HCT116 (cell line): Measurements from ENCODE around the gene MNT. TPM values are rescaled to one million over a fixed set of nuclear protein-coding genes. Genes with fewer than 3 reads are reported as not detected.

ENCODE experiments used
- ATAC-seq: fragments of 200-7000 bp; cut with Tn5 transposase; 2 replicates; pipeline ENCODE4 v1.9.1; 2020; ENCODE audit warnings: mild to moderate bottlenecking, moderate library complexity
- BruUV-seq: library from RNA; stranded (reverse); fragments of 400-500 nt; replicated peaks from 2 replicates; lab custom pipeline; 2021; lab: Mats Ljungman, UMichigan
- CTCF ChIA-PET: fragments of 300-600 bp; sonication (Branson Sonifier 250); formaldehyde crosslinking; loops from one replicate; lab custom pipeline; 2021; ENCODE audit warnings: antibody characterized with exemption; lab: Charles Lee
- POLR2A ChIA-PET: fragments of 300-600, 350-600 bp; sonication (Branson Sonifier 250); formaldehyde crosslinking; loops from one replicate; lab custom pipeline; 2021; ENCODE audit warnings: antibody characterized with exemption; lab: Charles Lee
- RAD21 ChIA-PET, 2 experiments: fragments of 300-600 bp; sonication (Branson Sonifier 250); formaldehyde crosslinking; loops; one replicate each; lab custom pipeline; 2023; ENCODE audit warnings: low total read pairs in 2 of 2; ENCODE audit not compliant: uncharacterized antibody in 2 of 2, unreplicated experiment in 2 of 2, low non-redundant PET in 1 of 2; lab: Charles Lee
- DNase-seq: peaks from one replicate; pipeline ENCODE4 v3.0.0-alpha.2; 2010; ENCODE audit warnings: low read depth, low spot score
- H2AFZ ChIP-seq: fragments of 200-600 bp; shearing (Covaris generic), sonication (generic); 2 replicates; pipeline ENCODE4 v1.6.1; 2017; ENCODE audit warnings: low read depth, mixed run types, mixed read lengths, antibody characterized with exemption, low read length; ENCODE audit not compliant: poor library complexity, severe bottlenecking
- H3K27ac ChIP-seq: 2 replicates; pipeline ENCODE4 v1.5.1; 2012; ENCODE audit warnings: low read depth, low read length
- H3K27me3 ChIP-seq: fragments of 200-600 bp; sonication (generic); 2 replicates; pipeline ENCODE4 v1.6.1; 2016; ENCODE audit warnings: mixed run types, low read length, mixed read lengths; ENCODE audit not compliant: insufficient read depth
- H3K36me3 ChIP-seq, 2 experiments: fragments of 200-500 bp in 1 of 2; fragments of 200-600 bp in 1 of 2; sonication (Bioruptor generic) in 1 of 2; sonication (generic) in 1 of 2; 2 replicates each; pipeline versions ENCODE4 v1.5.1 to v1.6.1; 2014 to 2016; ENCODE audit warnings: low read length in 2 of 2, inconsistent platforms in 1 of 2, mixed read lengths in 1 of 2, mixed run types in 1 of 2; ENCODE audit not compliant: insufficient read depth in 2 of 2, control insufficient read depth in 1 of 2
- H3K4me1 ChIP-seq, 2 experiments: fragments of 200-600 bp in 1 of 2; sonication (generic) in 1 of 2; 2 replicates each; pipeline versions ENCODE4 v1.5.1 to v1.6.1; 2012 to 2017; ENCODE audit warnings: low read length in 2 of 2, inconsistent platforms in 1 of 2, mild to moderate bottlenecking in 1 of 2, mixed read lengths in 1 of 2, mixed run types in 1 of 2, moderate library complexity in 1 of 2; ENCODE audit not compliant: insufficient read depth in 2 of 2, control insufficient read depth in 1 of 2
- H3K4me2 ChIP-seq: fragments of 200-600 bp; sonication (generic); 2 replicates; pipeline ENCODE4 v1.6.1; 2017; ENCODE audit warnings: mixed run types, low read length, mixed read lengths
- H3K4me3 ChIP-seq, 2 experiments: fragments of 200-600 bp in 1 of 2; sonication (generic) in 1 of 2; replicated peaks in 1 of 2; 2 replicates each; pipeline ENCODE4 v1.5.1; 2011 to 2016; ENCODE audit warnings: low read length in 2 of 2, control low read depth in 1 of 2, low read depth in 1 of 2, mild to moderate bottlenecking in 1 of 2, mixed read lengths in 1 of 2, mixed run types in 1 of 2
- H3K79me2 ChIP-seq: fragments of 200-600 bp; sonication (generic); 2 replicates; pipeline ENCODE4 v1.6.1; 2017; ENCODE audit warnings: mild to moderate bottlenecking, mixed run types, low read length, moderate library complexity, mixed read lengths; ENCODE audit not compliant: insufficient read depth
- H3K9ac ChIP-seq: fragments of 200-600 bp; sonication (generic); 2 replicates; pipeline ENCODE4 v1.6.1; 2016; ENCODE audit warnings: low read length, mixed read lengths
- H3K9me2 ChIP-seq: fragments of 200-600 bp; sonication (generic), shearing (Covaris generic); 2 replicates; pipeline ENCODE4 v1.6.1; 2017; ENCODE audit warnings: mixed run types, mild to moderate bottlenecking, moderate library complexity; ENCODE audit not compliant: insufficient read depth
- H3K9me3 ChIP-seq, 2 experiments: fragments of 200-500 bp in 1 of 2; fragments of 200-600 bp in 1 of 2; sonication (Bioruptor generic) in 1 of 2; sonication (generic) in 1 of 2; 2 replicates each; pipeline ENCODE4 v1.6.1; 2014 to 2017; ENCODE audit warnings: low read length in 2 of 2, mixed read lengths in 2 of 2, inconsistent platforms in 1 of 2, low read depth in 1 of 2, mild to moderate bottlenecking in 1 of 2, mixed run types in 1 of 2, moderate library complexity in 1 of 2; ENCODE audit not compliant: control insufficient read depth in 1 of 2, insufficient read depth in 1 of 2
- H4K20me1 ChIP-seq: fragments of 200-600 bp; sonication (generic), shearing (Covaris generic); 2 replicates; pipeline ENCODE4 v1.6.1; 2017; ENCODE audit warnings: mixed run types, mild to moderate bottlenecking, moderate library complexity; ENCODE audit not compliant: insufficient read depth
- CEBPB ChIP-seq: IDR thresholded peaks from 2 replicates; pipeline ENCODE4 v1.6.1; 2012; ENCODE audit warnings: low read depth
- FOSL1 ChIP-seq: IDR thresholded peaks from 2 replicates; pipeline ENCODE4 v1.6.1; 2012; ENCODE audit warnings: low read depth
- SRF ChIP-seq: IDR thresholded peaks from 2 replicates; pipeline ENCODE4 v1.6.1; 2012; ENCODE audit warnings: low read depth
- ZFX ChIP-seq: fragments of 450-650 bp; IDR thresholded peaks from 2 replicates; pipeline ENCODE4 v1.6.1; 2017
- intact Hi-C: fragments of 100-400 bp; cut with micrococcal nuclease; formaldehyde crosslinking; loops from 2 replicates; pipeline ENCODE4 v1.10.0; 2022
- total RNA-seq: library from RNA; stranded (reverse); gene quantifications from one replicate; pipeline ENCODE4 v1.2.1, GENCODE V29; 2021; ENCODE audit not compliant: unreplicated experiment

MNT gene
- total RNA-seq, 1 experiment from 2014 or later, result 37.0 TPM

GRCh38 chr17:2398182-2398581 lies 2.7 kb downstream of the MNT start:
- no peak for DNase-seq
- Histone ChIP-seq H3K4me2 (peak overlapping the region; percentile 93), H3K4me1 (peaks cover 44 to 84% of the 10 kb centered on the region in 2 experiments), H4K20me1 (no peaks in the 10 kb centered on the region), H3K4me3 (peak overlapping the region; percentile 33 to 96; a peak in 3 of 4 replicates), H3K9ac (peak overlapping the region; percentile 100), H3K27ac (peak overlapping the region; percentile 97), H3K9me3 (no peaks in the 10 kb centered on the region), H3K9me2 (no peaks in the 10 kb centered on the region), H3K79me2 (peaks cover 51% of the 10 kb centered on the region), H2AFZ (no peak overlapping the region), H3K27me3 (no peaks in the 10 kb centered on the region), H3K36me3 (no peaks in the 10 kb centered on the region)
- ChIA-PET RAD21 (no interaction called here), CTCF (interaction anchor here (1.5 to 2.7 kb wide), 2 partner anchors 15 to 18 kb away, joined by 5 to 12 read pairs; no protein-coding TSS in a partner anchor), POLR2A (interaction anchor here (1.2 to 1.6 kb wide), 3 partner anchors 8 to 18 kb away, joined by 3 read pairs; no protein-coding TSS in a partner anchor)
- intact Hi-C loops, result no loop called here
- no peak for ATAC-seq
- no TSS peak for BruUV-seq
- TF ChIP-seq ZFX (0 out of 2 replicates have a peak, but pooled peaks have one; percentile 7), FOSL1 (no peak)

GRCh38 chr17:2397247-2398171 lies 3.4 kb downstream of the MNT start:
- H3K36me3 ChIP-seq, result no peaks in the 10 kb centered on the region
- H3K9ac ChIP-seq, result peak overlapping the region; percentile 100
- H3K4me3 ChIP-seq, result peak overlapping the region; percentile 46 to 59
- H3K9me2 ChIP-seq, result no peaks in the 10 kb centered on the region
- peak overlapping the region; percentile 97 for H3K27ac ChIP-seq
- no TSS peak for BruUV-seq
- ChIA-PET CTCF (interaction anchor here (1.5 to 2.7 kb wide), 2 partner anchors 15 to 19 kb away, joined by 5 to 12 read pairs; no protein-coding TSS in a partner anchor), RAD21 (no interaction called here), POLR2A (interaction anchor here (1.2 to 1.6 kb wide), 3 partner anchors 9 to 19 kb away, joined by 3 read pairs; no protein-coding TSS in a partner anchor)
- intact Hi-C loops, result no loop called here
- DNase-seq, result no peak
- TF ChIP-seq SRF (no peak), CEBPB (no peak), FOSL1 (no peak)
- peak overlapping the region; percentile 93 for H3K4me2 ChIP-seq
- no peaks in the 10 kb centered on the region for H4K20me1 ChIP-seq
- no peaks in the 10 kb centered on the region for H3K9me3 ChIP-seq
- peaks cover 51% of the 10 kb centered on the region for H3K79me2 ChIP-seq
- H3K27me3 ChIP-seq, result no peaks in the 10 kb centered on the region
- H2AFZ ChIP-seq, result no peak overlapping the region
- no peak for ATAC-seq
- H3K4me1 ChIP-seq, result peaks cover 42 to 83% of the 10 kb centered on the region in 2 experiments
